IMR-90 (cell line): ENCODE measurements around the gene GABRA1. TPM values are rescaled to one million over a fixed set of nuclear protein-coding genes. Genes with fewer than 3 reads are reported as not detected.

ENCODE experiments used
- ATAC-seq: fragments of 200-7000 bp; cut with Tn5 transposase; 2 replicates; pipeline ENCODE4 v1.9.1; 2020; ENCODE audit warnings: low read depth, mild to moderate bottlenecking, moderate library complexity
- BruUV-seq: library from RNA; stranded (reverse); fragments of 400-500 nt; replicated peaks from 2 replicates; lab custom pipeline; 2021; lab: Mats Ljungman, UMichigan
- CTCF ChIA-PET: fragments of 300-600 bp; formaldehyde crosslinking; extraction: SDS; loops from one replicate; lab custom pipeline; 2021; ENCODE audit warnings: antibody characterized with exemption; lab: Yijun Ruan, JAX
- POLR2A ChIA-PET: fragments of 300-600 bp; sonication (Branson Sonifier 250); formaldehyde crosslinking; loops from one replicate; lab custom pipeline; 2022; ENCODE audit warnings: antibody characterized with exemption; ENCODE audit not compliant: unreplicated experiment; lab: Charles Lee
- DNase-seq: peaks from one replicate; pipeline ENCODE4 v3.0.0; 2013
- H2AFZ ChIP-seq: replicated peaks from 2 replicates; pipeline ENCODE3; 2013; ENCODE audit warnings: low read length, mild to moderate bottlenecking; ENCODE audit not compliant: poor library complexity
- H2AK5ac ChIP-seq: 2 replicates; pipeline ENCODE4 v1.6.1; 2013; ENCODE audit warnings: low read depth, low read length, inconsistent platforms
- H2AK9ac ChIP-seq: replicated peaks from 2 replicates; pipeline ENCODE3; 2013; ENCODE audit warnings: mild to moderate bottlenecking, low read depth, low read length, moderate library complexity; ENCODE audit not compliant: poor library complexity
- H2BK120ac ChIP-seq: 2 replicates; pipeline ENCODE4 v1.6.1; 2013; ENCODE audit warnings: low read depth, low read length, inconsistent platforms
- H2BK15ac ChIP-seq: 3 replicates; pipeline ENCODE4 v1.6.1; 2013; ENCODE audit warnings: low read depth, low read length, inconsistent platforms
- H2BK20ac ChIP-seq: 2 replicates; pipeline ENCODE4 v1.6.1; 2013; ENCODE audit warnings: low read depth, mild to moderate bottlenecking, inconsistent platforms, low read length, moderate library complexity
- H2BK5ac ChIP-seq: 2 replicates; pipeline ENCODE4 v1.6.1; 2013; ENCODE audit warnings: mild to moderate bottlenecking, low read depth, low read length, inconsistent platforms; ENCODE audit not compliant: poor library complexity, severe bottlenecking
- H3K14ac ChIP-seq: replicated peaks from 2 replicates; pipeline ENCODE4 v1.6.1; 2013; ENCODE audit warnings: low read depth, low read length, inconsistent platforms
- H3K18ac ChIP-seq: 2 replicates; pipeline ENCODE4 v1.6.1; 2013; ENCODE audit warnings: low read depth, low read length, control low read depth
- H3K23ac ChIP-seq: 2 replicates; pipeline ENCODE4 v1.6.1; 2013; ENCODE audit warnings: low read depth, low read length, inconsistent platforms
- H3K27ac ChIP-seq: 2 replicates; pipeline ENCODE4 v1.5.1; 2013; ENCODE audit warnings: mild to moderate bottlenecking, control low read depth, low read length; ENCODE audit not compliant: insufficient read depth
- H3K27me3 ChIP-seq: 2 replicates; pipeline ENCODE4 v1.6.1; 2013; ENCODE audit warnings: low read length; ENCODE audit not compliant: control insufficient read depth, insufficient read depth
- H3K36me3 ChIP-seq: 2 replicates; pipeline ENCODE4 v1.6.1; 2013; ENCODE audit warnings: low read length, mixed read lengths; ENCODE audit not compliant: control insufficient read depth, insufficient read depth
- H3K4ac ChIP-seq: 2 replicates; pipeline ENCODE4 v1.6.1; 2013; ENCODE audit warnings: low read depth, low read length, inconsistent platforms
- H3K4me1 ChIP-seq: 2 replicates; pipeline ENCODE4 v1.6.1; 2013; ENCODE audit warnings: low read length, mixed read lengths; ENCODE audit not compliant: control insufficient read depth, insufficient read depth
- H3K4me2 ChIP-seq: 2 replicates; pipeline ENCODE4 v1.6.1; 2013; ENCODE audit warnings: low read depth, mild to moderate bottlenecking, control low read depth, low read length, moderate library complexity
- H3K4me3 ChIP-seq: 2 replicates; pipeline ENCODE4 v1.5.1; 2013; ENCODE audit warnings: low read depth, mild to moderate bottlenecking, control low read depth, low read length, moderate library complexity; ENCODE audit not compliant: insufficient read depth
- H3K56ac ChIP-seq: 2 replicates; pipeline ENCODE4 v1.6.1; 2013; ENCODE audit warnings: low read length, inconsistent platforms; ENCODE audit not compliant: insufficient read depth; ENCODE audit errors: extremely low read depth
- H3K79me1 ChIP-seq, 2 experiments: 2 replicates each; pipeline ENCODE4 v1.6.1; 2013; ENCODE audit warnings: low read length in 2 of 2, inconsistent platforms in 1 of 2, low read depth in 1 of 2
- H3K9ac ChIP-seq: 2 replicates; pipeline ENCODE4 v1.6.1; 2013; ENCODE audit warnings: low read depth, low read length, control low read depth
- H3K9me1 ChIP-seq: 2 replicates; pipeline ENCODE4 v1.6.1; 2013; ENCODE audit warnings: low read length, inconsistent platforms; ENCODE audit not compliant: insufficient read depth
- H3K9me3 ChIP-seq: 2 replicates; pipeline ENCODE4 v1.6.1; 2013; ENCODE audit warnings: low read length; ENCODE audit not compliant: control insufficient read depth, insufficient read depth
- H4K20me1 ChIP-seq: 2 replicates; pipeline ENCODE4 v1.6.1; 2013; ENCODE audit warnings: low read length, inconsistent platforms; ENCODE audit not compliant: insufficient read depth
- H4K5ac ChIP-seq: 2 replicates; pipeline ENCODE4 v1.6.1; 2013; ENCODE audit warnings: mild to moderate bottlenecking, low read depth, low read length, control low read depth
- H4K8ac ChIP-seq, 2 experiments: 2 replicates each; pipeline ENCODE4 v1.6.1; 2013; ENCODE audit warnings: low read depth in 2 of 2, low read length in 2 of 2, control low read depth in 1 of 2, inconsistent platforms in 1 of 2
- H4K91ac ChIP-seq: 2 replicates; pipeline ENCODE4 v1.6.1; 2013; ENCODE audit warnings: low read depth, low read length, inconsistent platforms; ENCODE audit not compliant: insufficient read depth
- CEBPB ChIP-seq: IDR thresholded peaks from 2 replicates; pipeline ENCODE4 v1.6.1; 2012; ENCODE audit warnings: low read depth, low read length, improper control_type of control experiment
- CHD1 ChIP-seq: IDR thresholded peaks from 2 replicates; pipeline ENCODE4 v1.6.1; 2012; ENCODE audit warnings: low read depth, low read length, improper control_type of control experiment
- FOS ChIP-seq: fragments of 150-350 bp; IDR thresholded peaks from 2 replicates; pipeline ENCODE4 v1.6.1; 2016; ENCODE audit warnings: low read depth, low read length
- MAFK ChIP-seq: IDR thresholded peaks from 2 replicates; pipeline ENCODE4 v1.6.1; 2012; ENCODE audit warnings: low read depth, low read length, improper control_type of control experiment
- MAZ ChIP-seq: IDR thresholded peaks from 2 replicates; pipeline ENCODE4 v1.6.1; 2012; ENCODE audit warnings: low read depth, mild to moderate bottlenecking, low read length, improper control_type of control experiment, moderate library complexity, borderline replicate concordance
- MXI1 ChIP-seq: IDR thresholded peaks from 2 replicates; pipeline ENCODE4 v1.6.1; 2012; ENCODE audit warnings: low read depth, mild to moderate bottlenecking, low read length, moderate library complexity, borderline replicate concordance
- NFE2L2 ChIP-seq: fragments of 150-350 bp; IDR thresholded peaks from 2 replicates; pipeline ENCODE4 v1.6.1; 2016; ENCODE audit warnings: low read depth, mild to moderate bottlenecking, low read length
- POLR2A ChIP-seq: IDR thresholded peaks from 2 replicates; pipeline ENCODE4 v1.6.1; 2012; ENCODE audit warnings: mild to moderate bottlenecking, low read depth, low read length
- RAD21 ChIP-seq: IDR thresholded peaks from 2 replicates; pipeline ENCODE4 v1.6.1; 2012; ENCODE audit warnings: low read length, improper control_type of control experiment
- RCOR1 ChIP-seq: IDR thresholded peaks from 2 replicates; pipeline ENCODE4 v1.6.1; 2012; ENCODE audit warnings: mild to moderate bottlenecking, low read length, improper control_type of control experiment; ENCODE audit not compliant: insufficient replicate concordance
- RFX5 ChIP-seq: IDR thresholded peaks from 2 replicates; pipeline ENCODE4 v1.8.0; 2012; ENCODE audit warnings: low read depth, mild to moderate bottlenecking, low read length, moderate library complexity
- SMC3 ChIP-seq: fragments of 150-350 bp; IDR thresholded peaks from 2 replicates; pipeline ENCODE4 v1.6.1; 2016; ENCODE audit warnings: low read depth, mild to moderate bottlenecking, antibody characterized with exemption, low read length, moderate library complexity
- WGBS, 2 experiments: methylation state at CpG; one replicate each; pipeline versions ENCODE4 v1.1.5 to v1.1.7; 2013; ENCODE audit warnings: missing lambda C conversion rate in 2 of 2; ENCODE audit not compliant: insufficient read length in 1 of 2; ENCODE audit errors: extremely low coverage in 2 of 2; 5-methylcytosine and 5-hydroxymethylcytosine counted together
- dilution Hi-C: fragments of 300-500 bp; cut with HindIII; formaldehyde crosslinking; loops from one replicate; pipeline ENCODE4 v1.14.3; 2018; ENCODE audit warnings: low sequenced_read_pairs; ENCODE audit not compliant: unreplicated experiment
- in situ Hi-C: fragments of 300-500 bp; cut with MboI; formaldehyde crosslinking; loops from 3 replicates; pipeline ENCODE4 v1.14.3; 2019; ENCODE audit warnings: low sequenced_read_pairs, inconsistent platforms, mixed read lengths
- intact Hi-C: fragments of 100-400 bp; cut with micrococcal nuclease; formaldehyde crosslinking; loops from 2 replicates; pipeline ENCODE4 v1.10.0; 2022
- polyA plus RNA-seq, 3 experiments: library from polyadenylated mRNA; depleted of rRNA; stranded (reverse); fragments of >200 nt; gene quantifications; 2 replicates each; pipeline ENCODE4 v1.2.3, GENCODE V29; 2012; ENCODE audit warnings: low replicate concordance in 1 of 3
- total RNA-seq: library from RNA; depleted of rRNA; stranded (reverse); fragments of >200 nt; gene quantifications from 2 replicates; pipeline ENCODE4 v1.2.3, GENCODE V29; 2012
- TF ChIP-seq, protein P1 (sequence below): conservative IDR thresholded peaks from 2 replicates; pipeline ENCODE4 v1.5.1; 2012; ENCODE audit warnings: mild to moderate bottlenecking, low read depth, low read length, improper control_type of control experiment
- TF ChIP-seq, protein P2 (sequence below): fragments of 150-350 bp; IDR thresholded peaks from 2 replicates; pipeline ENCODE4 v1.6.1; 2017; ENCODE audit warnings: mild to moderate bottlenecking, antibody characterized with exemption, low read length, low read depth
- TF ChIP-seq, protein P3 (sequence below): fragments of 150-350 bp; IDR thresholded peaks from 2 replicates; pipeline ENCODE4 v1.6.1; 2016; ENCODE audit warnings: low read depth, mild to moderate bottlenecking, low read length, moderate library complexity, borderline replicate concordance

Gene GABRA1
- total and polyA plus RNA-seq, 2 of the 4 experiments (the other 2 are of a cell fraction) = not detected

DNA sequence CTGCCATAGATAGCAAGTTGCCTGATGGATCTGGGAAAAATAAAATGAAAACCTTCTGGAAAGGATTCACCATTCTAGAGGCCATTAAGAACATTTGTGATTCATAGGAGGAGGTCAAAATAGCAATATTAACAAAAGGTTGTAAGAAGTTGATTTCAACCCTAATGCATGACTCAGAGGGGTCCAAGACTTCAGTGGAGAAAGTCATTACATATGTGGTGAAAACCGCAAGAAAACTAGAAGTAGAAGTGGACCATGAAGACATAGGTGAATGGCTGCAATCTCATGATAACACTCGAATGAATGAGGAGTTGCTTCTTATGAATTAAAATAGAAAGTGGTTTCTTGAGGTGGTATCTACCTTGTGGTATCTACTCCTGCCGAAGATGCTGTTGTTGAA lies 86.6 kb downstream of the GABRA1 start:
- H2BK20ac ChIP-seq = no peak overlapping the region
- TF ChIP-seq RFX5 = no peak
- no peak for TF ChIP-seq CHD1
- no peak for TF ChIP-seq CEBPB
- no peak for TF ChIP-seq SMC3
- TF ChIP-seq NFE2L2 = no peak
- no peak for TF ChIP-seq RAD21
- no peak for TF ChIP-seq MXI1
- no peak for TF ChIP-seq RCOR1
- TF ChIP-seq FOS = no peak
- TF ChIP-seq, protein P1, sequence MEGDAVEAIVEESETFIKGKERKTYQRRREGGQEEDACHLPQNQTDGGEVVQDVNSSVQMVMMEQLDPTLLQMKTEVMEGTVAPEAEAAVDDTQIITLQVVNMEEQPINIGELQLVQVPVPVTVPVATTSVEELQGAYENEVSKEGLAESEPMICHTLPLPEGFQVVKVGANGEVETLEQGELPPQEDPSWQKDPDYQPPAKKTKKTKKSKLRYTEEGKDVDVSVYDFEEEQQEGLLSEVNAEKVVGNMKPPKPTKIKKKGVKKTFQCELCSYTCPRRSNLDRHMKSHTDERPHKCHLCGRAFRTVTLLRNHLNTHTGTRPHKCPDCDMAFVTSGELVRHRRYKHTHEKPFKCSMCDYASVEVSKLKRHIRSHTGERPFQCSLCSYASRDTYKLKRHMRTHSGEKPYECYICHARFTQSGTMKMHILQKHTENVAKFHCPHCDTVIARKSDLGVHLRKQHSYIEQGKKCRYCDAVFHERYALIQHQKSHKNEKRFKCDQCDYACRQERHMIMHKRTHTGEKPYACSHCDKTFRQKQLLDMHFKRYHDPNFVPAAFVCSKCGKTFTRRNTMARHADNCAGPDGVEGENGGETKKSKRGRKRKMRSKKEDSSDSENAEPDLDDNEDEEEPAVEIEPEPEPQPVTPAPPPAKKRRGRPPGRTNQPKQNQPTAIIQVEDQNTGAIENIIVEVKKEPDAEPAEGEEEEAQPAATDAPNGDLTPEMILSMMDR = no peak
- TF ChIP-seq, protein P2, sequence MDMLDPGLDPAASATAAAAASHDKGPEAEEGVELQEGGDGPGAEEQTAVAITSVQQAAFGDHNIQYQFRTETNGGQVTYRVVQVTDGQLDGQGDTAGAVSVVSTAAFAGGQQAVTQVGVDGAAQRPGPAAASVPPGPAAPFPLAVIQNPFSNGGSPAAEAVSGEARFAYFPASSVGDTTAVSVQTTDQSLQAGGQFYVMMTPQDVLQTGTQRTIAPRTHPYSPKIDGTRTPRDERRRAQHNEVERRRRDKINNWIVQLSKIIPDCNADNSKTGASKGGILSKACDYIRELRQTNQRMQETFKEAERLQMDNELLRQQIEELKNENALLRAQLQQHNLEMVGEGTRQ = no peak
- TF ChIP-seq MAFK = no peak
- TF ChIP-seq, protein P3, sequence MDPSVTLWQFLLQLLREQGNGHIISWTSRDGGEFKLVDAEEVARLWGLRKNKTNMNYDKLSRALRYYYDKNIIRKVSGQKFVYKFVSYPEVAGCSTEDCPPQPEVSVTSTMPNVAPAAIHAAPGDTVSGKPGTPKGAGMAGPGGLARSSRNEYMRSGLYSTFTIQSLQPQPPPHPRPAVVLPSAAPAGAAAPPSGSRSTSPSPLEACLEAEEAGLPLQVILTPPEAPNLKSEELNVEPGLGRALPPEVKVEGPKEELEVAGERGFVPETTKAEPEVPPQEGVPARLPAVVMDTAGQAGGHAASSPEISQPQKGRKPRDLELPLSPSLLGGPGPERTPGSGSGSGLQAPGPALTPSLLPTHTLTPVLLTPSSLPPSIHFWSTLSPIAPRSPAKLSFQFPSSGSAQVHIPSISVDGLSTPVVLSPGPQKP = no peak
- no peak for TF ChIP-seq POLR2A
- no peak for TF ChIP-seq MAZ
- dilution Hi-C loops (no loop called here), intact Hi-C loops (no loop called here), in situ Hi-C loops (no loop called here)
- no peak overlapping the region for H2AK9ac ChIP-seq
- peaks cover 6% of the 10 kb centered on the region; the same call in 1 of the 2 replicates for H3K9me3 ChIP-seq
- H2BK120ac ChIP-seq = no peak overlapping the region
- H3K56ac ChIP-seq = no peak overlapping the region
- no peaks in the 10 kb centered on the region for H3K27me3 ChIP-seq
- H3K4me3 ChIP-seq = no peak overlapping the region
- no peak overlapping the region for H4K91ac ChIP-seq
- ChIA-PET POLR2A (no interaction called here), CTCF (no interaction called here)
- no peak overlapping the region for H2BK5ac ChIP-seq
- H3K23ac ChIP-seq = no peak overlapping the region
- H3K18ac ChIP-seq = no peak overlapping the region
- H3K14ac ChIP-seq = no peak overlapping the region
- H4K8ac ChIP-seq = no peak overlapping the region
- no peak overlapping the region for H2AFZ ChIP-seq
- H3K79me1 ChIP-seq = no peaks in the 10 kb centered on the region
- BruUV-seq = no TSS peak
- H3K9ac ChIP-seq = no peak overlapping the region
- no peaks in the 10 kb centered on the region for H3K4me1 ChIP-seq
- ATAC-seq = no peak
- no peak overlapping the region for H2AK5ac ChIP-seq
- 60% methylated on average over 1 of the region's 3 CpGs; no CpG with 5 or more reads in 1 of the 2 experiments for WGBS, 2 experiments
- no peak overlapping the region for H3K4ac ChIP-seq
- H4K5ac ChIP-seq = no peak overlapping the region
- no peak overlapping the region for H3K27ac ChIP-seq
- H2BK15ac ChIP-seq = no peak overlapping the region
- no peaks in the 10 kb centered on the region for H3K36me3 ChIP-seq
- no peak for DNase-seq
- no peak overlapping the region for H3K4me2 ChIP-seq
- H4K20me1 ChIP-seq = no peaks in the 10 kb centered on the region
- H3K9me1 ChIP-seq = no peaks in the 10 kb centered on the region
